Fibroblast of gingiva (primary cell): ENCODE results near the gene RBM47.
"Not testable (repeated sequence)": the region's sequence is repeated elsewhere in the genome, so short reads cannot be mapped to it uniquely, and the experiment has no call there.

Source experiments
- DNase-seq: peaks from one replicate; pipeline ENCODE4 v3.0.0-alpha.2; 2011; ENCODE audit warnings: low read depth

RBM47 gene

DNA sequence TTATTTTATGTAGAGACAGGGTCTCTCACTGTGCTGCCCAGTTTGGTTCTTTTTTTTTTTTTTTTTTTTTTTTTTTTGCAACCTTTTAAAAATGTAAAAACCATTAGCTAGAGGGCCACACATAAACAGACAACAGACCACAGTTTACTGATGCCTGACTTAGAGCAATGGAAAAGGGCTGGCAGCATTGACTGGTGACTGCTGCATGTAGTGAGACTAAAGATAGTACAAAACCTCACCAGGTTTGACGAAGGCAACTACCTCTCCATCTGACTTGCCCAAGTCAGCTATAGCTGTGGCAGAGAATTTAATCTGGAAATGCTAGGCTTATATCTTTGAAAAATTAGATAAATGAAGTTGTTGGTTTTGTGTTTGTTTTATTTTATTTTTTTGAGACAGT lies 102.9 kb downstream of the RBM47 start:
- no peak for DNase-seq

- peak; percentile 88 for DNase-seq
These were observed 103.7 kb downstream of the RBM47 start for GRCh38 chr4:40525752-40526598.

DNA sequence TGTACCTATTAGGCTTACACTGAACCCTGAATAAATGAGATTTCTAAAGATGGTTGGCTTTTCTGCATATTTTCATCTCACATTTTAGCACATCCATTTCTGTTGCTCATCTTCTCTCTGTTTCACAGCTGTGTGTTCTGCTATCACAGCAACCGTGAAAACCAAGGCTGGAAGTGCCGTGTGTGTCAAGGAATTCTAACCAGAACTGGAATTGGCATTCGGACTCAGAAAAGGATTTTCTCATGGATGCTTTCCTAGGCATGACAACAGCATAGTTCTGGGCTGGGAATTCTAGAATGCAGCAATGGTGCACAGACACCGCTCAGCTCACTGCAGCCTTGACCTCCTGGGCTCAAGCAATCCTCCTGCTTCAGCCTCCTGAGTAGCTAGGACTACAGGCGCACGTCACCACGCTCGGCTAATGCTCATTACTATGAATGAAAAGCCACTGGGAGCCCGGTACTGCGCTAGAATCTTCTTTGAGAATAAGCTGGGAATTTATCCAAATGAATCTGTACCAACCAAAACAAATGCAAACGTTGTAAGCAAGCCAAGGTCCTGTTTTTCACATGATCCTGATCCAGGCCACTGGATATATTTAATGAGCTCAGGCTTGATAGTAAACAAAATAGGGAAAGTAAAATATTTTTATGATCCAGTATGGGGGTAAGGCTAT lies 105.2 kb downstream of the RBM47 start:
- DNase-seq = peak; percentile 43

GRCh38 chr4:40523581-40523980 lies 106.1 kb downstream of the RBM47 start:
- DNase-seq = no peak

- DNase-seq = no peak
These were observed 107.7 kb downstream of the RBM47 start for GRCh38 chr4:40521957-40522356.

DNA sequence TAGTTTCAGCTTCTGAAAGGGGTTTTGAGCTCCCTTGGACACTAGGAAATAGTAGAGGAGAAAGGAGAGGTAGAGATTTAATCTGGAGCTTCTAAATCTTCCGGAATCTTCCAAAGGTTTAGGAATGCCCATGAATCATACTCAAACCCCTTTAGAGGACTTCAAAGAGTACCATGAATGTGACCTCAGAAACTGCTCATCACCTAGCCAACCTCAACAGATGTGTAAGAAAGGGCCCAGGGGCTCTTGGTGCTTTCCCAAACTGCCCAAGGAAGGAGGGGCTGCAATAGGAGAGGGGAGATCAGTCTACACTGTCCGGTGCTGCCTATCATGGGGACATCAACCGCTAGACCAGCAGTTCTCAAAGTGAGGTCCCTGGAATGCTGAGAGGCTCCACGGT lies 109.1 kb downstream of the RBM47 start:
- no peak for DNase-seq

DNA sequence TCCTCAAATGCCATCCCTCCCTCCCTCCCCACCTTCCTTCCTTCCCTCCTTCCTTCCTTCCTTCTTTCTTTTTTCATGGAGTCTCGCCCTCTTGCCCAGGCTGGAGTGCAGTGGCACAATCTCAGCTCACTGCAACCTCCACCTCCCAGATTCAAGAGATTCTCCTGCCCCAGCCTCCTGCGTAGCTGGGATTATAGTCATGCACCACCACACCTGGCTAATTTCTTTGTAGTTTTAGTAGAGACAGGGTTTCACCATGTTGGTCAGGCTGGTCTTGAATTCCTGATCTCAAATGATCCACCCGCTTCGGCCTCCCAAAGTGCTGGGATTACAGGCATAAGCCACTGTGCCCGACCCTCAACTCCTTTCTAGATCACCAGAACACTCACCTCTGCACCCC lies 112.6 kb downstream of the RBM47 start:
- DNase-seq = not testable (repeated sequence)

DNA sequence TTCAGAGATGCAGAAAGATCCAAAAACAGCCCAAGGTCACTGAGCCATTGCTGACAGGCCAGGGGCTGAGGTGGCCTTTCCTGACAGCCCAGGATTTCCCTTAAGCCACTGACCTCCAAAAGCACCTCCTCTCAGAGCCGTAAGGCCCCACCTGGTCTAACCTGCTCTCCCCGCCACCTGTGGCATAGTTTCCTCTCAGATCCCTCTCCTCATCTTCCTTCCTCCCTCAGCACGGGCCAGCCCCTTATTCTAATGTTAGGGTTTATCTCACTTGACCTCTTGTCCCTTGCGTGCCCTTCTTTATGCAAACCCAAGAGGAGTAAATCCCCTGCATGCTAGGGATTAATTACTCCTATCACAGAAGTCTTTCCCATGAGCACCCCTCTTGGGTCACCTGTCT lies 113.0 kb downstream of the RBM47 start:
- no peak for DNase-seq

DNA sequence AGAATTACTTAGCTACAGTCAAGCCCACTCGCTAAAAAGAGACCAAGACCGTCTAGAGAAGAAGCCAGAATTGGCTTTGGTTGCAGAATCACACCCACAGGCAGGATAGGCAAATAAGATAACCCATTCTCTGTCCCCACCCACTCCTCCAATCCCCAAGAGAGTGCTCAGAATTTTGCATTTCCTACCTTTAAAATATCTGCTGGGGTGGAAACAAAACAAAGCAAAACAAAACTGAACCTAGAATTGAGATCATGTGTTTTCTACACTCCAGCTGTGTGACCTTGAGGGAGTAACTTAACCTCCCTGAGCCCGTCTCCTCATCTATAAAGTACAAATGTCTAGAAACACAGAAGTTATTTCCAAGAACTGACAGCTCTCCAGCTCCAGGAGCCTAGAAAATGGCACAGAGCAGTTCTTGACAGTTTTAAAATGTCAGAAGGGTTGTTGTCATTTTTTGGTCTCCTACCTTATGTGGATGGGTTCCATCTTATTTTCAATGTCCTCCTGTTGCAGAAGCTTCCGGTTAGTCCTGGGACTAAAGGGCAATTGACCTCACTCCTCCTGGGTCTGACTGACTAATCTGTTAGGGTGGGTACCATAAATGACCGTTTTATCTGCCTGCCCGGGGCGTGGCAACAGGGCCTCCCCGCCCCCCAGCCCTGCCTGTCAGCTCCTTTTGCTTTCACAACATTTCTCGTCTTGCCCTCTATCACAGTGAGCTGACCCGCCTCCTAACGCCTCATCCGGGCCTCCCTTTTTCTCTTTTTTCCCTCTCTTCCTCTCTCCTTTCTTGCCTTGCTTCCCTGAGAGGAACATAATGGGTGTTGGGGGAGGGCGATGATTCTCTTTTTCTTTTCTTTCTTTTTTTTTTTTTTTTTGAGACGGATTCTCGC lies 114.0 kb downstream of the RBM47 start:
- DNase-seq = no peak

GRCh38 chr4:40515037-40515397 lies 114.6 kb downstream of the RBM47 start:
- DNase-seq = no peak

GRCh38 chr4:40514497-40514951 lies 115.1 kb downstream of the RBM47 start:
- DNase-seq = no peak

DNA sequence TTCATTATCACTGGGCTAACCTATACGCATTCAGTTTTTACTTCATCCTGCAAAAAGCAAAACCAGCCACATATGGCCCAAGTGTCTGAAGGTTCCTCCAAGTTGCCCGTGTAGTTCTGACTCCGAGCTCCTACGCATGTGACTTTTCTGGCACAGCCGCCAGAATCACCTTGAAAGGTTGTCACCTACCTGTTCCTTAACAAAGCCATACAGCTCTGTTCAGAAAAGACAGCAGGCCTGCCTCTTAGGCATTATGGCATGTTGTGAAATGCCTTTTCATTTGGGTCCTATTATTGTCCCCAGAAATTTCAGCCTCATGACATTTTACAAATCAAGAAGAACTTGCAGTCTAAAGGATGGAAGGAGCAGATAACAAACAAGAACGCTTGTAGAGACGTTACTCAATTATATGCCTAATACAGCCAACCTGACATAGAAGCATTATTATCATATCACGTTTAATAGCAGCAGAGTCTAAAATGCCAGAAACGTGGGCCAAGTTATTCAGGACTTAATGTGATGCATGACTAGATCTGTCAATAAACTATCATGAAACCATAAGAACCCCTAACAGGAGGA lies 118.5 kb downstream of the RBM47 start:
- no peak for DNase-seq

DNA sequence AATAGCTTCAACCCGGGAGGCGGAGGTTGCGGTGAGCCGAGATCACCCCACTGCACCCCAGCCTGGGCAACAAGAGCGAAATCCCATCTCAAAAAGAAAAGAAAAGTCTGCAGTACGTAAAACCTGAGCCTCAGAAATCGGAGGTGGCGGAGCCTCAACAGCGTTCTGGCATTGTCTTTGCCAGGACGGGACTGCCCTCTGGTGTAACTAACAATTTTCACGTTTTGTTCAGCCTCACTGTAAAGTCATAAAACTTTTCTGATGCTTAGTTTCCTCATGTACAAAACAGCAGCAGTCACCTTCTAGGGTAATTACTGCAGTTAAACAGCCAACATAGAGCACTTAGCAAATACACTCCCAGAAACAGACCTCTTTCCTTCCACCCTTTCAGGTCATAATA lies 121.7 kb downstream of the RBM47 start:
- no peak for DNase-seq

DNA sequence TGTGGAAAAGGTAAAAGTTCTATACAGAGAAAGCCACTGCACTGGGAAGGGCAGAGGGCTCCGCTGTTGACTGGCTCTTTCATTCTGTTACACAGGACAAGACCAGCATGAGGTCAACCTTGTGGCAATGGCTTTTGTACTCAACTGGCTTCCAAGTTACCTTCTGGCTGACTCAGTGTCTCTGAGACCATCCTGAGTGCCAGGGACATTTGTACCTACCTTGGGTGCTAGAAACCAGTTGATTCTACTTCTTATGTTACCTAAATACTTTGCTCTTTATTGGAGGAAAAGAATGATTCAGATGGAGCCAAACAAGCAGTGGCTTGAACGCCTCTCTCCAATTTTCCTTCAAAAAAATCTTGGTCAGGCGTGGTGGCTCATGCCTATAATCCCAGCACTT lies 123.2 kb downstream of the RBM47 start:
- no peak for DNase-seq

DNA sequence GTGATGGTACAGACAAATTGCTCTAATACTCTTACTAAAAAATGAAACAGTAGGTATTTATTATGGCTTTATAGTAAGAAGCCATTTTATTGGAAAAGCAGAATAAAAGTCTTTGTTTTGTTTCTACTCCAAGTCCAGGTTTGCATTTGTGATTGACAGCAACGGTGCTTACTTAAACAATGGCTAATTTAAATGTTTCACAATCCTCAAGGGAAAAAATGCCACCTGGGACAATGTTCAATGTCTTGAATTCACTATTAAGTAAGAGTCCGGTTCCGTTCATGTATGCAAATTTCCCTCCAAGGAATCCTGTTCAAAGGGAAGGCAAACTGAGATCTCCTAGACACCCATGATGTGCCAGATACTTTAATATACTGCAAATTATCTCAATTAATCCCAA lies 123.6 kb downstream of the RBM47 start:
- no peak for DNase-seq

DNA sequence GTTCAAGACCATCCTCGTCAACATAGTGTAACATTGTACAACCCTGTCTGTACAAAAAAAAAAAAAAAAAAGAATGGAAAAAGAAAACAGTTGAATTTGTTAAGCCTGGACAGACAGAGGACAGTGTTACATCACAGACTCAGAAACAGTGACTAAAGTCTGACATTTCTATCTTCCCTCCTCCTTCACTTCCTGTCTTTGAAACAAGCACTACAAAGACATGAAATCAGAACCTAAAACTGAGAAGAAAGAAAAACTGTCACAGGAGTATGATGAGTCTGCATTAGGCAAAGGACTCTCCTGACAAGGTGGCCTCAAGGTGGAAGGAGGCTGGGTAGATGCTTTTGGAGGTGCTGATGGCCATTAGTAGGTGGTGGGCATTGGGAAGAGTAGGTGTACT lies 126.7 kb downstream of the RBM47 start:
- DNase-seq = no peak

DNA sequence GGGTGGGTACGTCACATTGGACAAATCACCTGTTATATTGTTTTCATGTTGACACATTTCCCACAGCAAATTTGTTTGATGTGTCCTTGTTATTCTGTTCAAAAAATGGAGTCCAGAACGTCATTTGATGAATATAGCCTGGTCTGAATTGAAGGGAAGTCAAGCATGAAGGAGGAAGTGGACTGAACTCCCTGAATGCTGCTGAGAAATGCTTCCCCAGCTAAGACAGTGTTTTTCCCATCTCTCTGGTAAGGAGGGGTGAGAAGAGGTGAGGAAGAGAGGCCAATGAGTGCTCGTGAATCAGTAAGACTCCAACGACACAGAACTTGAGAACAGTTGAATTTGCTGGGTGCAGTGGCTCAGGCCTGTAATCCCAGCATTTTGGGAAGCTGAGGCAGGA lies 127.4 kb downstream of the RBM47 start:
- no peak for DNase-seq

DNA sequence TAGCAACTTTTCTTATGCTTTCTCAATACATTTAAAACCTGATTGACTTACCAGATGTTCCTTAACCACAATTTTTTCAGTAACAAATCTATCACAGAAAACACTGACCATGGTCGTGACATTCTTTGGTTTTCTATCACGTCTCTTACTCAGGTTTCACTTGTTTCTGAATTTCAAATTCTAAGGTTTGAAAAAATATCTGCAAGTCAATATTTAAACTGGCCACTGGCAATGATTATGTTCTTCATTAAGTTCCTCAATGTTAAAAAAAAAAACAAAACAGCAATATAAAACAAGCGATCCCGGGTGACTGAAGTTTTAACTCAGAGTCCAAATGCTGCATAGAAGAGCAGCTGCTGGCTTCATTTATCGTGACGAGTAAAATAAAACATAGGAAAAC lies 128.9 kb downstream of the RBM47 start:
- no peak for DNase-seq

DNA sequence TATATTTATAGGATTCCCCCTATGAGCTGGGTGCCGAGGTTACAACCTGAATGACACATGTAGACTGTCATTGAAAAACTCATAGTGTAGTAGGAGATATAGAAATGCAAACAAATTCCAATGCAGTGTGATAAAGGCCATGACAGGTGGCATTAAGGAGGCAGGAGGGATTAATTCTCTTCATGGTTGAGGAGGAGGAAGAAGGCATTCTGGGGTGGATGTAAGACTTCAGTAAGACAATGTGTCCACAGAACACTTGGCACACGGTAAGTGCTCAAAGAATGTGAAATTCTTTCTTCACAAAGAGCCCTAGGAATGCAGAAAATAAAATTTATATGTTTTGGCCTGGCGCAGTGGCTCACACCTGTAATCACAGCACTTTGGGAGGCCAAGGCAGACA lies 136.5 kb downstream of the RBM47 start:
- no peak for DNase-seq

DNA sequence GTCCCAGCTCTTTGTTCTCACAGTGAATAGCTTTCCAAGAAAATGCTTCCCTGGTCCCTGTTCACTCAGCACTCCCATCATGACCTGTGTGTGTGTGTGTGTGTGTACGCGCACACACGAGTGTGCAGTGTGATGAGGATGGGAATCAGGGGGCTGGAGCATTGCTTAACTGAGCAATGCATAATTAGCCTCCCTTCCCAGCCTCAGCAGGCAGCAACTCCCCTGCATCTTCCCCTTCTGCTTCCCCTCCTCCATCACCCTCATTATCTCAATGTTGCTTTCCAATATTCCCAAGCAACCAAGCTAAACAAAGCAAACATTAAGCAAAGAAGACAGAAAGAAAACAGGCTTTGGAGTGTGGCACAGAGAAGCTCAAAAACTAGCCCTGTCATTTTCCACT lies 137.0 kb downstream of the RBM47 start:
- DNase-seq = no peak

GRCh38 chr4:40490481-40490880 lies 139.2 kb downstream of the RBM47 start:
- DNase-seq = no peak

GRCh38 chr4:40489961-40490360 lies 139.7 kb downstream of the RBM47 start:
- no peak for DNase-seq
